K562 (cell line): ENCODE results near the gene GNG14. TPM values are rescaled to one million over a fixed set of nuclear protein-coding genes. Genes with fewer than 3 reads are reported as not detected.

ENCODE experiments used
- CHD2 ChIP-seq: IDR thresholded peaks from 2 replicates; pipeline ENCODE4 v1.6.1; 2011; ENCODE audit warnings: low read depth, low read length
- FOS ChIP-seq: IDR thresholded peaks from 3 replicates; pipeline ENCODE4 v1.6.1; 2011; ENCODE audit not compliant: insufficient read length; ENCODE audit errors: extremely low read depth
- MBD2 ChIP-seq: sonication (generic); IDR thresholded peaks from 2 replicates; pipeline ENCODE4 v1.6.1; 2016; ENCODE audit warnings: low read depth, borderline replicate concordance
- MCM7 ChIP-seq, 2 experiments: fragments of 450-650 bp; IDR thresholded peaks; 2 replicates each; pipeline ENCODE4 v1.6.1; 2016 to 2018
- STAT5B ChIP-seq: fragments of 250-450 bp; sonication (Bioruptor Pico); IDR thresholded peaks from 2 replicates; pipeline ENCODE4 v1.8.0; 2021; ENCODE audit warnings: mild to moderate bottlenecking, inconsistent platforms
- TGIF2 ChIP-seq: sonication (generic); formaldehyde crosslinking; IDR thresholded peaks from 2 replicates; pipeline ENCODE4 v1.8.1; 2022; ENCODE audit warnings: mild to moderate bottlenecking, missing genetic modification reagents, moderate library complexity
- ZNF384 ChIP-seq: IDR thresholded peaks from 2 replicates; pipeline ENCODE4 v1.6.1; 2012; ENCODE audit warnings: low read depth, low read length, improper control_type of control experiment
- polyA plus RNA-seq, 8 experiments: library from polyadenylated mRNA; depleted of rRNA in 4 of 8; stranded (reverse) in 5 of 8; unstranded in 3 of 8; fragments of >200 nt; fragmentation: Nextera tagmentation in 2 of 8; fragmentation: Illumina TruSeq in 1 of 8; extraction: Ambion mirVana in 2 of 8; extraction: Trizol in 1 of 8; gene quantifications; 2 replicates each; pipeline versions ENCODE4 v1.2.1 to v1.2.3, GENCODE V29; 2011 to 2014; ENCODE audit warnings: inconsistent platforms in 1 of 8, missing spikeins in 1 of 8
- total RNA-seq, 7 experiments: library from RNA; depleted of rRNA in 6 of 7; stranded (reverse); fragments of >200 nt in 6 of 7; fragmentation: Illumina TruSeq in 2 of 7; extraction: Trizol in 2 of 7; gene quantifications; 2 replicates each; pipeline versions ENCODE4 v1.2.1 to v1.2.3, GENCODE V29; 2011 to 2021; ENCODE audit warnings: low replicate concordance in 1 of 7
- TF ChIP-seq, protein P1 (sequence below): fragments of 450-650 bp; IDR thresholded peaks from 2 replicates; pipeline ENCODE4 v1.6.1; 2016
- TF ChIP-seq, protein P2 (sequence below): fragments of 200-800 bp; sonication (Bioruptor generic); IDR thresholded peaks from 2 replicates; pipeline ENCODE4 v1.6.1; 2017; ENCODE audit warnings: missing genetic modification characterization, missing compliant biosample characterization
- TF ChIP-seq, protein P3 (sequence below): sonication (generic); formaldehyde crosslinking; IDR thresholded peaks from 2 replicates; pipeline ENCODE4 v1.8.0; 2023; ENCODE audit warnings: mild to moderate bottlenecking, missing genetic modification reagents
- TF ChIP-seq, protein P4 (sequence below): fragments of 250-450 bp; sonication (Bioruptor Pico); IDR thresholded peaks from 2 replicates; pipeline ENCODE4 v1.5.0; 2020; ENCODE audit warnings: mild to moderate bottlenecking

The GNG14 gene
- total and polyA plus RNA-seq, 9 of the 15 experiments (the other 6 are each of a cell fraction or from before 2014, with no cell fraction given): not detected

DNA sequence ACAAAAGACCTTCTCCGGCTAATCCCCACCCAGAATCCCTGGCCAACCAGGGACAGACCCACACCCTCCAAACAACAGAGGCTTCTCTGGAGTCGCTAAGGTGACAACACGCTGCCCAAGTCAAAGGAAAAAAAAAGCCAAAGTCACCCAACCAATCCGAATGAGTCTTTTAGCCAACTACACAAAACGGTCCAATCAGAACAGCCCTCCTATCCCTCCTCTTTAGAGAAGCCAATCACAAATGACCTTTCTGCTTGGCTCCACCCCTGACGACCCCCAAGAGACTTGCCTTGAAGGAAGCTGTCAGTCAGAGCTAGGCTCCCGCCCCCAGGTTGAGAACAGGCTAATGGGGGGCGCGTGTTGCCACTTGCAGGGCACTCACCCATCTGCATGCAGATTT is 15.2 kb downstream of the GNG14 start (continued):
- TF ChIP-seq, protein P1, sequence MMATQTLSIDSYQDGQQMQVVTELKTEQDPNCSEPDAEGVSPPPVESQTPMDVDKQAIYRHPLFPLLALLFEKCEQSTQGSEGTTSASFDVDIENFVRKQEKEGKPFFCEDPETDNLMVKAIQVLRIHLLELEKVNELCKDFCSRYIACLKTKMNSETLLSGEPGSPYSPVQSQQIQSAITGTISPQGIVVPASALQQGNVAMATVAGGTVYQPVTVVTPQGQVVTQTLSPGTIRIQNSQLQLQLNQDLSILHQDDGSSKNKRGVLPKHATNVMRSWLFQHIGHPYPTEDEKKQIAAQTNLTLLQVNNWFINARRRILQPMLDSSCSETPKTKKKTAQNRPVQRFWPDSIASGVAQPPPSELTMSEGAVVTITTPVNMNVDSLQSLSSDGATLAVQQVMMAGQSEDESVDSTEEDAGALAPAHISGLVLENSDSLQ: peak; percentile 93
- TF ChIP-seq MCM7 (IDR thresholded peaks at IDR 0.05) (no peak), TGIF2 (CRISPR knock-in tag) (no peak), STAT5B (no peak), CHD2 (0 out of 2 replicates have a peak, but pooled peaks have one; percentile 43), ZNF384 (peak; percentile 48; the same call in 1 of the 2 replicates), MBD2 (peak; percentile 72; the same call in 1 of the 2 replicates), FOS (peak; percentile 77)
- TF ChIP-seq, protein P2, sequence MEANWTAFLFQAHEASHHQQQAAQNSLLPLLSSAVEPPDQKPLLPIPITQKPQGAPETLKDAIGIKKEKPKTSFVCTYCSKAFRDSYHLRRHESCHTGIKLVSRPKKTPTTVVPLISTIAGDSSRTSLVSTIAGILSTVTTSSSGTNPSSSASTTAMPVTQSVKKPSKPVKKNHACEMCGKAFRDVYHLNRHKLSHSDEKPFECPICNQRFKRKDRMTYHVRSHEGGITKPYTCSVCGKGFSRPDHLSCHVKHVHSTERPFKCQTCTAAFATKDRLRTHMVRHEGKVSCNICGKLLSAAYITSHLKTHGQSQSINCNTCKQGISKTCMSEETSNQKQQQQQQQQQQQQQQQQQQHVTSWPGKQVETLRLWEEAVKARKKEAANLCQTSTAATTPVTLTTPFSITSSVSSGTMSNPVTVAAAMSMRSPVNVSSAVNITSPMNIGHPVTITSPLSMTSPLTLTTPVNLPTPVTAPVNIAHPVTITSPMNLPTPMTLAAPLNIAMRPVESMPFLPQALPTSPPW (CRISPR knock-in tag): no peak
- TF ChIP-seq, protein P3, sequence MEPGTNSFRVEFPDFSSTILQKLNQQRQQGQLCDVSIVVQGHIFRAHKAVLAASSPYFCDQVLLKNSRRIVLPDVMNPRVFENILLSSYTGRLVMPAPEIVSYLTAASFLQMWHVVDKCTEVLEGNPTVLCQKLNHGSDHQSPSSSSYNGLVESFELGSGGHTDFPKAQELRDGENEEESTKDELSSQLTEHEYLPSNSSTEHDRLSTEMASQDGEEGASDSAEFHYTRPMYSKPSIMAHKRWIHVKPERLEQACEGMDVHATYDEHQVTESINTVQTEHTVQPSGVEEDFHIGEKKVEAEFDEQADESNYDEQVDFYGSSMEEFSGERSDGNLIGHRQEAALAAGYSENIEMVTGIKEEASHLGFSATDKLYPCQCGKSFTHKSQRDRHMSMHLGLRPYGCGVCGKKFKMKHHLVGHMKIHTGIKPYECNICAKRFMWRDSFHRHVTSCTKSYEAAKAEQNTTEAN: no peak
- TF ChIP-seq, protein P4, sequence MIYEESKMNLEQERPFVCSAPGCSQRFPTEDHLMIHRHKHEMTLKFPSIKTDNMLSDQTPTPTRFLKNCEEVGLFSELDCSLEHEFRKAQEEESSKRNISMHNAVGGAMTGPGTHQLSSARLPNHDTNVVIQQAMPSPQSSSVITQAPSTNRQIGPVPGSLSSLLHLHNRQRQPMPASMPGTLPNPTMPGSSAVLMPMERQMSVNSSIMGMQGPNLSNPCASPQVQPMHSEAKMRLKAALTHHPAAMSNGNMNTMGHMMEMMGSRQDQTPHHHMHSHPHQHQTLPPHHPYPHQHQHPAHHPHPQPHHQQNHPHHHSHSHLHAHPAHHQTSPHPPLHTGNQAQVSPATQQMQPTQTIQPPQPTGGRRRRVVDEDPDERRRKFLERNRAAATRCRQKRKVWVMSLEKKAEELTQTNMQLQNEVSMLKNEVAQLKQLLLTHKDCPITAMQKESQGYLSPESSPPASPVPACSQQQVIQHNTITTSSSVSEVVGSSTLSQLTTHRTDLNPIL (CRISPR knock-in tag): no peak
